ENCODE results near the gene CXCL17.

DNA sequence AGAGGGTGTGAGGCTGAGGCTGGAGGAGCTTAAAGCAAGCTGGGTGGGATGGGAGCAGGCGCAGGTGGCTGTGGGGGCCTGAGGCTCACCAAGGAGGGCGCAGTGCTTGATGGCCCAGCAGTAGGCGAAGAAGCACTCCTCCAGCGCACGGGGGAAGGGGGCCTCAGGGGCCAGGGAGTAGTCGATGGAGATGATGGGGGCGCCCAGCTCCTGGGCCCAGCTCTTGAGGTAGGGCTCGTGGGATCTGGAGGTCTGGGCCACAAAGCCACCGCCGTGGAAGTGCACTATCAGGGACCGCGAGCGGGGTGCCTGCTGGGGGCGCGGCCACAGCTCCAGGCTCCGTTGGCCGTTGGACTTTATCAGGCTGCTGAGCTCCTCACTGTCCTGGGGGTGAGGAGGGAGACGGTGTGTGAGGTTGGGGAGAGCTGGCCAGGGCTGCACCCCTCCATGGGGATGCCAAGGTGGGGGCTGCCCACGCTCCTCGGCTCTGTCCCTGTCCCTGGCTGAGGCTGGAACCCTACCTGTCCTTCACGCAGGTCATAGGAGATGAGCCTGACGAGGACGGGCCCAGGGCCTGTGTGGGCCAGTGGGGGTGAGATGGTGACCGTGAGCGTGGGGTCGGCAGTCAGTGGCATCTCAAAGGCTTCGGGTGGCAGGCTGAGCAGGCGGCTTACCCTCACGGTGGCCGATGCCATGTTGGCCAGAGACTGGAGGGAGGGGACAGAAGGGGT is 35.5 kb downstream of the CXCL17 start:
- TF ChIP-seq, protein P1, sequence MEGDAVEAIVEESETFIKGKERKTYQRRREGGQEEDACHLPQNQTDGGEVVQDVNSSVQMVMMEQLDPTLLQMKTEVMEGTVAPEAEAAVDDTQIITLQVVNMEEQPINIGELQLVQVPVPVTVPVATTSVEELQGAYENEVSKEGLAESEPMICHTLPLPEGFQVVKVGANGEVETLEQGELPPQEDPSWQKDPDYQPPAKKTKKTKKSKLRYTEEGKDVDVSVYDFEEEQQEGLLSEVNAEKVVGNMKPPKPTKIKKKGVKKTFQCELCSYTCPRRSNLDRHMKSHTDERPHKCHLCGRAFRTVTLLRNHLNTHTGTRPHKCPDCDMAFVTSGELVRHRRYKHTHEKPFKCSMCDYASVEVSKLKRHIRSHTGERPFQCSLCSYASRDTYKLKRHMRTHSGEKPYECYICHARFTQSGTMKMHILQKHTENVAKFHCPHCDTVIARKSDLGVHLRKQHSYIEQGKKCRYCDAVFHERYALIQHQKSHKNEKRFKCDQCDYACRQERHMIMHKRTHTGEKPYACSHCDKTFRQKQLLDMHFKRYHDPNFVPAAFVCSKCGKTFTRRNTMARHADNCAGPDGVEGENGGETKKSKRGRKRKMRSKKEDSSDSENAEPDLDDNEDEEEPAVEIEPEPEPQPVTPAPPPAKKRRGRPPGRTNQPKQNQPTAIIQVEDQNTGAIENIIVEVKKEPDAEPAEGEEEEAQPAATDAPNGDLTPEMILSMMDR (IDR thresholded peaks at IDR 0.05 in 2 of 3, conservative IDR thresholded peaks at IDR 0.05 in 1 of 3; ENCODE audit: borderline replicate concordance in 1 of 3, insufficient read depth in 1 of 3, low read depth in 2 of 3, low read length in 2 of 3) = no peak
- no peak for TF ChIP-seq EZH2 (IDR thresholded peaks at IDR 0.05)
- TF ChIP-seq ELF1 (IDR thresholded peaks at IDR 0.05; ENCODE audit: borderline replicate concordance, low read depth) = no peak
- TF ChIP-seq RAD21 (IDR thresholded peaks at IDR 0.05; ENCODE audit: low read depth) = no peak
- TF ChIP-seq, protein P2, sequence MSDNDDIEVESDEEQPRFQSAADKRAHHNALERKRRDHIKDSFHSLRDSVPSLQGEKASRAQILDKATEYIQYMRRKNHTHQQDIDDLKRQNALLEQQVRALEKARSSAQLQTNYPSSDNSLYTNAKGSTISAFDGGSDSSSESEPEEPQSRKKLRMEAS (IDR thresholded peaks at IDR 0.05) = no peak
- TF ChIP-seq TCF7L2 (IDR thresholded peaks at IDR 0.05; ENCODE audit: borderline replicate concordance, extremely low read depth, insufficient read depth, insufficient read length) = no peak
- no peak for TF ChIP-seq POLR2A (IDR thresholded peaks at IDR 0.05; ENCODE audit: borderline replicate concordance, extremely low read depth, insufficient read depth, insufficient read length)
- no peak for TF ChIP-seq POLR2AphosphoS5 (IDR thresholded peaks at IDR 0.05; ENCODE audit: low read depth, low read length)
- TF ChIP-seq ZNF274 (IDR thresholded peaks at IDR 0.05; ENCODE audit: low read depth, low read length) = no peak
- TF ChIP-seq, protein P3, sequence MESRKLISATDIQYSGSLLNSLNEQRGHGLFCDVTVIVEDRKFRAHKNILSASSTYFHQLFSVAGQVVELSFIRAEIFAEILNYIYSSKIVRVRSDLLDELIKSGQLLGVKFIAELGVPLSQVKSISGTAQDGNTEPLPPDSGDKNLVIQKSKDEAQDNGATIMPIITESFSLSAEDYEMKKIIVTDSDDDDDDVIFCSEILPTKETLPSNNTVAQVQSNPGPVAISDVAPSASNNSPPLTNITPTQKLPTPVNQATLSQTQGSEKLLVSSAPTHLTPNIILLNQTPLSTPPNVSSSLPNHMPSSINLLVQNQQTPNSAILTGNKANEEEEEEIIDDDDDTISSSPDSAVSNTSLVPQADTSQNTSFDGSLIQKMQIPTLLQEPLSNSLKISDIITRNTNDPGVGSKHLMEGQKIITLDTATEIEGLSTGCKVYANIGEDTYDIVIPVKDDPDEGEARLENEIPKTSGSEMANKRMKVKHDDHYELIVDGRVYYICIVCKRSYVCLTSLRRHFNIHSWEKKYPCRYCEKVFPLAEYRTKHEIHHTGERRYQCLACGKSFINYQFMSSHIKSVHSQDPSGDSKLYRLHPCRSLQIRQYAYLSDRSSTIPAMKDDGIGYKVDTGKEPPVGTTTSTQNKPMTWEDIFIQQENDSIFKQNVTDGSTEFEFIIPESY (IDR thresholded peaks at IDR 0.05; ENCODE audit: extremely low read depth, insufficient replicate concordance, low read length) = no peak
- TF ChIP-seq EZH2phosphoT487 (IDR thresholded peaks at IDR 0.05; ENCODE audit: borderline replicate concordance) = no peak

Measured in HCT116 (cell line).